Fibroblast of gingiva (primary cell): Measurements from ENCODE around the gene CXCR6.

Experiments
- DNase-seq: peaks from one replicate; pipeline ENCODE4 v3.0.0-alpha.2; 2011; ENCODE audit warnings: low read depth

Gene CXCR6

GRCh38 chr3:45922950-45923590 is 20.2 kb upstream of the CXCR6 start:
- DNase-seq: no peak

- no peak for DNase-seq
These were observed 19.5 kb upstream of the CXCR6 start for GRCh38 chr3:45923755-45924154.

DNA sequence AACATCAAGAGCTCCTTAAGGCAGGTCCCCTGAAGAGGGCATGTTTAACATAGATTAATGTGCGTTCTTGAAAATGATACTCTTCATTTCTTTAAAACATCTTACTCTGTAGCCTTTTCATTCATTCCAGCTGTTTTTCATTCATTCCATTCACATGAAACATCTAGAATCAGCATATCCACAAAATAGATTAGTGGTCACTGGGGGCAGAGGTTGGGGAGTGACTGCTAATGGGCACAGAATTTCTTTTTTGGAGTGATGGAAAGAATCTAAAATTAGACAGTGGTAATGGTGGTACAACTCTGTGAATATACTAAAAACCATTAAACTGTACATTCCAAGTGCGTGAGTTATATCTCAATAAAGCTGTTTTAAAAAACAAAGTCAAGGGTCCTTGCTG is 15.4 kb upstream of the CXCR6 start:
- DNase-seq: peak; percentile 9

- no peak for DNase-seq
These were observed 14.1 kb upstream of the CXCR6 start for GRCh38 chr3:45929042-45929679.

DNA sequence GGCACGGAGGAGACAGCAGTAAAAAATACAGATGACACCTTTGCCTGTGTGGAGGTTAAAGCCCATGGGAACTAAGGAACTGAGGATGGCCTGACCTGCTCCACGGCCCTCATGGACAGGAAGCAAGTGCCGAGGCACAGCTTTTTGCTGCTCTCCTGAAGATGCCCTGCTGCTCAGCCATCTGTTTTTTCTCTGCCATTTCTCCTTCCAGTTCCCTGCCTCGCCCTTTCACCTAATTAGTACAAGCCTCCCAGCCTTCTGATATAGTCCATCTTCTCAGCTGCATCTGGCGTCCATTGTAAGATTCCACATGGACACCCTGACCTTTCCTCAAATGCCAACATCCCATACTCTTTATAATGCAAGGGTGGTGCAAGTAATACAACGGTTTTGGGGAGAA is 11.8 kb upstream of the CXCR6 start:
- no peak for DNase-seq

GRCh38 chr3:45932112-45932511 is 11.2 kb upstream of the CXCR6 start:
- DNase-seq: no peak

GRCh38 chr3:45933591-45933990 is 9.7 kb upstream of the CXCR6 start:
- DNase-seq: no peak

DNA sequence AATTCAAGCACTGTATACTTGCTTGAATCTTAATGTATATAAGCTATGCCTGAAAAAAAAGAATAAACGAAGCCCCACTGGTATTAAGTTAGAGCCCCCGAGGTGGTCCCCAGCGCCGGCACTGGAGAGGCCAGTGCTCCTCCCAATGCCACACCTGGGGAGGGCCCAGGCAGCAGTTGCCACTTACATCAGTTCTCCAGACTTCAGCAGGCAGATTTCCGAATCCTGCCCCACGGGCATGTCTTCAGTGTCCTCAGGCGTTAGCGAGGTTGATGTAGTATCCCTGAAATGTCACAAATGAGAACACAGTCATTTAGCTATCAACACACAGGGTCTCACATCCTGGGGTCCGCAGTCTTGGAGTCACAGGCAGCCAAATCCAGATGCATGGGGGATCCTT is 7.0 kb upstream of the CXCR6 start:
- no peak for DNase-seq

DNA sequence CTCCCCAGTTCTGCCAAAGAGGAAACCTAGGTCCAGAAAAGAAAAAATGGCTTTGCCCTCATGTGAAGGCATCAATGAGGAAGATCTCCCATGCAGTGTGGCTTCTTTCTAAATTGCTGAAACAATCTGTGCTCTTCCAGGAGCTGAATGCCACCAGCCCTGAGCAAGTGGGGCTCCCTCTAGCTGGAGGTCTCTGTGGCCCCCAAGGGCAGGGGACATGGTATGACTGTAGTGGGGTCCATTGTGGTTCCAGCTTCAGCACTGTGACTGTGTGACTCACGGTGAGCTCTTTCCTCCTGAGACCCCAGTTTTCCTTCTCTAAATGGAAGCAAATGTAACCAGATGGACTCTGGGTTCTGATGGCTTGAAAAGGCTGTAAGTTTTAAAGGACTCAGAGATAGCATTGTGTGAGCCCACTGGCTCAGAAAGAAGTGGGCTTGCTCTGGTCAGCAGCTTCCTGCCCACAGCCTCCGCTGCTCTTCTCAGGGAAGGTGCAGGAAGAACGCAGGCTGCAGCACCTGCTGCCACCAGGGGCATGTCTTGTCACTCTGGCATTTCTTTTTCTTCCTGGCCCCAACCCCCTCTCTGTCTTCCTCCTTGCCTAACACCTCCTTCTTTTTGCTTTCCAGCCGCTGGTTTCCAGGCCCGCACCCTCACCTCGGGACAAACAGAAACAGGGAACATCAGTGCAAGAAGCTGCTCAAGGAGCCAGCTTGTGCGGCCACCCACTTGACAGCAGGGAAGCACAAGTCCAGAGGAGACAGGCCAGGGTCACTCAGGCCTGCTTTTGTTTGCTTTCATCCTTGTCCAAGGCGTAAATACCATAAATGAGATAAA is 5.8 kb upstream of the CXCR6 start:
- DNase-seq: no peak

- no peak for DNase-seq
These were observed 5.2 kb upstream of the CXCR6 start for GRCh38 chr3:45938043-45938435.

DNA sequence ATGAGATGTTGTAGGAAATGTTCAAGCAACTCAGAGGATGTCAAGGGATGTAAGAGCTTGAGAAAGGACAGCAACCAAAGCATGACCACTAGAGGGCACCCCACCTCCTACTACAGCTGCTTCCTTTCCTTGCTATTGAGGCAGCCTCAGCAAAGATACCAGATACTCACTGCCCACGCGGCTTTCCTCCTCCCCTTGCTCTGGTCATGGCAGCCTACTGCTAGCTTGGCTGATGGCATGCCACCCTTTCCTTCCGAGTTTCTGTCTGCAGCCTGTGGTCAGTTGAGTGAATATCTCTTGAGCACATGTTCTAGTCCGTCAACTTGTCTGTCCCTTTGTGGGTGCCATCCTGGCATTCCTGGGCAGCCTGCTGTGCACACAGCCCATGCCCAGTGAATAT is 4.4 kb upstream of the CXCR6 start:
- peak; percentile 85 for DNase-seq

DNA sequence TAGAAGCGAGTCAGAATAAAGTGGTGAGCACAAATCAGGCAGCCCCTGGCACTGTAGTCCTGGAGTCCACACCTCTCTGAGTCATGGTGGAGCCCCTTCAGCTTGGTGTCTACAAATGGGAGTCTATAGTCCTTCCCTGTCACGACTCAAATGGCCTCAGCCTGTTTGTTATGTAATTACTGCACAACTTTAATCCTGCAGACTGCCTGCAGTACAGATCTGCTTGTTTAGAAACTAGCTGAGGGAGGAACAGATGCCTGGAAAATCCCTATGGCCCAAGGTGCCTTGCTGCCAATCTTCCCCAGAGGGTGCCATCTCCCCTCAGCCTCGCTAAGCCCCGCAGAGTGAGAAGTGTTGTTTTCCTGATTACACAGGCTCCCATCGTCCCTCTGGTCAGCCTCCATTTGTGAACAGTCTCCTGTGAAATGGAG is 3.9 kb upstream of the CXCR6 start:
- no peak for DNase-seq

DNA sequence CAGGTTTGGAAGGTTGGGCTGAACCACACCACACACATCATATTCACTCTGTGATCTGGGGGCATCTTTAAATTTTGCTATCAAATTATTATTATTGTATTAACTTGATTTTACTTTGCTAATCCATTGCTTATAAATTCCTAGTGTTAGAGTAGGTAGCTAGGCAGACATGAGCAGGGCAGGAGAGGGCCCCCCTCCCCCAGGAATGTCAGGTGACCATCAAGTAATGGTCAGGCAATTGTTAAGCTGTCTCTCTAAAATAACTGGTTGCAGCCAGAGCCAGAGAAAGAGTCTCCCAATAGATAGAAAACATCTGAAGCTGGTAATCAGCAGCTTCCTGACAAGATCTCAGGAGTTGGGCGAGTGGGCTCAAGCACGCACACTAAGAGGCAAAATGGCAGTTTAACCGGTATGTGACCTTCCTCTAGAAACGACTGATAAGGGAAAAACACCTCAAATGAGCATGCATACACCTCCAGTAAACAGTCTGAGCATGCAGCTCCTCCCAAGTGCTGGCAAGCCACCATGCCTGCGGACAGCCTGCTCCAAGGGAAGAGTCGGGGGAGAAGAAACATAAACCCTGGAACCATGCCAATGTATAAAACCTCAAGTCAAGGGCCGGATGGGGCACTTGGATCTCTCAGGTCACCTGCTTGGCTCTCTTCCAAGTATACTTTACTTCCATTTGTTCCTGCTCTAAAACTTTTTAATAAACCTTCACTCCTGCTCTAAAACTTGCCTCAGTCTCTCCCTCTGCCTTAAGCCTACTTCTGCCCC is 3.1 kb upstream of the CXCR6 start:
- DNase-seq: no peak

GRCh38 chr3:45940781-45941365 is 2.4 kb upstream of the CXCR6 start:
- DNase-seq: no peak

DNA sequence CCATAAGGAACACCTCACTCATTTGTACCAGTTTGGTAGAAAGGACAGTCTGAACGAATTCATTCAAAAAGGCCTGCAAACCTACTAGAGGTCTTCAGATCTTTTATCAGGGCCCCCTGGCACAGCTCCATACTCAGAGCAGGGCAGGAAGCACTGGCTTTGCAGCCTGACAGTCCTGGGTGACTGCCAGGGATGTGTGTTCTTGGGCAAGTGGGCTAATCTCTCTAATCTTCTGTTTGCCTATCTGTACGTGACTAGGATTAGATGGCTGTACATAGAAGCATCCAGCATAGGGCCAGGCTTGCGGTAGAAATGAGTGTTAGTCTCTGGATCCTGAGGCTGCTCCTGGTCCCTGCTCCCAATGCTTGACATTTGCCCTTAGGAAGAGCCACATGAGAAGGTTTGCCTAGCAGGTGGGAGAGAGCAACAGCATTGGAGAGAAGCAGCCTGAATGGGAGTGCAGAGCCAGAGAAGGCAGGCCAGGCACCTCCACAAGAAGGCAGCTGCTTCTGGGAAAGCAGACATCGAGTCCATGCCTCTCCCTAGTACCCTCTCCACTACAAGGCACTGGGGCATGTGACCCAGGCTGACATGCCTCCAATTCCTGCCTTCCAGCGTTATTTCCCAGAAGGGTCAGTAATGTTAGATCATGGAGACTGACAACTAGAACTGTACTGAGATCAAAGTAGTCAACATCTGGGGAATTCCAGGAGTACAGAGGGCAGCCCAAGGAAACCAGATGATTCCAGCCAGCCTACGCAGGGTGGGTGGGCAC is 1.0 kb upstream of the CXCR6 start:
- DNase-seq: no peak

DNA sequence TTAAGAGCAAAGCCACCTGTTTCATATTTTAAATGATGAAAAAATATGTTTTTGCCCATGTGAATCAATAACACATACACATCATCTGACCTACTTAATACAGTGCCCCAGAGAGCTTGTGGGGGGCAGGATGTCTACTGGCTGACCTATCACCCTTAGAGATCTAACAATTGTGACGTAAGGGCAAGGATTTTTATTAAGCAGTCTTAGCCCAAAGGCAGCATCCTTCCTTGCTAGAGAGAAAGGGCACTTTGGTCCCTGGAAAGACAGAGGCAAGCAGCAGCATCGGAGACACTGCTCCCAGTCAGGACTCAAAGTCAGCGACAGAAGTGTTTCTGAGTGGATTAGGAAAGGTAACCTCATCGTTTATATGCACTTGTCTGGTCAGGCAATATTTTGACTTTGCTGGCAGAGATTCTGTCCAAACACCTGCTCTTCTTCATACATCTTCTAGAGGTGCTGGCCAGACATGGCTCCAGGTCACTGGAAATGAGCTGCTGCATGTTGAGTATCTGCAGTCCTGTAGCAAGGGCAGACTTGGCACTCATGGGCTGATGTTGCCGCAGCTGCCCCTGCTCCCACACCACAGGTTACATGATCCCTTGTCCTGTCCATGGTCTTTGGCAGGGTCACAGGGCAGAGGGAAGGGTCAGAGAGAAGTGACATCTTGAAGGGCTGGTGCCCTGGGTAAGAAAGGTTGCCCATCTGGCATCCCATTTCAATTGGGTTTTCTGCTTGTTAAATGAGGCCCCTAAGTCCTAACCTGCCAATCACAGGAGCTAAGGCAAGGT is 1.8 kb downstream of the CXCR6 start:
- DNase-seq: no peak

DNA sequence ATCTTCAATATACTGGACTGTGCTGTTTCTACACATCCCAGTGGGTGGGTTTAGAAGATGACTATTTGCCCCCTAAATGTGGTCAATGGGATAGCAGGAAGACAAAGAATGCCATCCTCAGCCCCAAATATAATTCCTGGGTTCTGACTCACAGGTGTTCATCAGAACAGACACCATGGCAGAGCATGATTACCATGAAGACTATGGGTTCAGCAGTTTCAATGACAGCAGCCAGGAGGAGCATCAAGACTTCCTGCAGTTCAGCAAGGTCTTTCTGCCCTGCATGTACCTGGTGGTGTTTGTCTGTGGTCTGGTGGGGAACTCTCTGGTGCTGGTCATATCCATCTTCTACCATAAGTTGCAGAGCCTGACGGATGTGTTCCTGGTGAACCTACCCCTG is 3.0 kb downstream of the CXCR6 start:
- no peak for DNase-seq

- no peak for DNase-seq
These were observed 3.6 kb downstream of the CXCR6 start for GRCh38 chr3:45946875-45947274.

GRCh38 chr3:45947361-45947760 is 4.1 kb downstream of the CXCR6 start:
- DNase-seq: peak; percentile 38

- DNase-seq: peak; percentile 90
These were observed 5.1 kb downstream of the CXCR6 start for GRCh38 chr3:45948311-45948781.
